Sigmoid colon (tissue), 4 donors: ENCODE results near the gene MEIOB.

Experiments
- POLR2AphosphoS5 ChIP-seq, 4 donors: sonication (generic); formaldehyde crosslinking; IDR thresholded peaks; one replicate each; pipeline ENCODE4 v1.6.1; 2017; ENCODE audit warnings: antibody characterized with exemption in 4 of 4
- TF ChIP-seq, protein P1 (sequence below), 4 experiments: fragments of 450-650 bp in 3 of 4; fragments of 200-600 bp in 1 of 4; IDR thresholded peaks; one replicate each; pipeline ENCODE4 v1.5.1; 2016 to 2019; ENCODE audit warnings: antibody characterized with exemption in 4 of 4, mild to moderate bottlenecking in 3 of 4, moderate library complexity in 2 of 4

DNA sequence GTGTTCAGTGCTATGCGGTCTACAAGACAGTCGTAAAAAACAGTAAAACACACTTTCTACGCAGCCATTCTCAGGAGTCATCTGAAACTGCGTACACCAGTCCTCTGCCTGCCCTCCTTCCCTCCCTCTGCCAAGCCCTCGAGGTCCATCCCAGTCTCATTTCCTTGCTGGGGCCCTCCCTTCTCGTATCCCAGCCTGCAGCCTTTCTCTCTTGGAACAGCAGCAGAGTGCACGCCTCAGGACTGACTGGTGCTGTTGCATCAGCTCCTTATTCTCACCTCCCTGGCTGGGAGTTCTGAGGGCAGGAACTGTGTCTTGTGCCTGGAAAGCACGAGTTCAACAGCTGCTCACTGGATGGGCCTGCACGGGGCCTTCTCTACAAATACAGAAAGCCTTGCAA lies 32.4 kb downstream of the MEIOB start:
- TF ChIP-seq, protein P1, sequence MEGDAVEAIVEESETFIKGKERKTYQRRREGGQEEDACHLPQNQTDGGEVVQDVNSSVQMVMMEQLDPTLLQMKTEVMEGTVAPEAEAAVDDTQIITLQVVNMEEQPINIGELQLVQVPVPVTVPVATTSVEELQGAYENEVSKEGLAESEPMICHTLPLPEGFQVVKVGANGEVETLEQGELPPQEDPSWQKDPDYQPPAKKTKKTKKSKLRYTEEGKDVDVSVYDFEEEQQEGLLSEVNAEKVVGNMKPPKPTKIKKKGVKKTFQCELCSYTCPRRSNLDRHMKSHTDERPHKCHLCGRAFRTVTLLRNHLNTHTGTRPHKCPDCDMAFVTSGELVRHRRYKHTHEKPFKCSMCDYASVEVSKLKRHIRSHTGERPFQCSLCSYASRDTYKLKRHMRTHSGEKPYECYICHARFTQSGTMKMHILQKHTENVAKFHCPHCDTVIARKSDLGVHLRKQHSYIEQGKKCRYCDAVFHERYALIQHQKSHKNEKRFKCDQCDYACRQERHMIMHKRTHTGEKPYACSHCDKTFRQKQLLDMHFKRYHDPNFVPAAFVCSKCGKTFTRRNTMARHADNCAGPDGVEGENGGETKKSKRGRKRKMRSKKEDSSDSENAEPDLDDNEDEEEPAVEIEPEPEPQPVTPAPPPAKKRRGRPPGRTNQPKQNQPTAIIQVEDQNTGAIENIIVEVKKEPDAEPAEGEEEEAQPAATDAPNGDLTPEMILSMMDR (IDR thresholded peaks at IDR 0.05), result no peak
- TF ChIP-seq POLR2AphosphoS5 (IDR thresholded peaks at IDR 0.05), result no peak
